Fibroblast of skin of abdomen (primary cell): ENCODE data around the gene CTDP1.

Source experiments
- DNase-seq: peaks from one replicate; pipeline ENCODE4 v3.0.0-alpha.2; 2013

CTDP1 gene

DNA sequence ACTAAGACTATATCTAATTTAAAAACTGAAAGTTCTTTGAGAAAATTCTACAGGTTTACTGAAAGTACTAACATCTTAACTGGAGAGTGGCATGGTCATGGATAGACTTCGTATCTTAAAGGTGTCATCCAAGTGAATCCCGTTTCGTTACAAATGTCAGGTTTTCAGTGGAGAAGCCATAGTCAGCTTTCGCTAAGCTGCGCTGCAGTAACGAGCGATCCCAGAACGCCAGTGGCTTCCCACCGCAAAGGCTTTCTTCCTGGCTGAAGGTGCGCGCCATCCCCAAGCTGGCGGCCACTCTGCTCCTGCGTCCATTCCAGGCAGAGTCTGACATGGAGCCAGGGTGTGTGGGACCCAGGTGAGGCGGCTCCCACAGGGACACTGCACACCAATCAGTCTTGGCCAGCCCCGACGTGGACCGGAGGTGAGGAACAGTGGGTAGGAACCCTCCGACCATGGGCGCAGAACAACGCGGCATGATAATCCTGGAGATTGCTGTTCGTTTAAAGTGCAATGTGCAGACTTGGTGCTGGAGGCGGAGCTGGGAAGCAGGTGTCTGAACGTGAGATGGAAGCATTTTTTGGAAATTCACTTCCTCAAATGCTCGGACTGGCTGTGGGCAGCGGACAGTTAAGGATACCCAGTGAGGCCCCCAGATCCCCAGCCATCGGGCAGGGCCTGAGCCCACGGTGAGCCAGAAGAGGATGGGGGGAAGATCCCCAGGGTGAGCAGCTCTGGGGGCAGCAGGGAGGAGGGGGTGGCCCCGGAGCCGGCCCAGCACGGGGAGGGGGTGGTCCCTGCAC, 90.3 kb downstream of the CTDP1 start:
- no peak for DNase-seq

DNA sequence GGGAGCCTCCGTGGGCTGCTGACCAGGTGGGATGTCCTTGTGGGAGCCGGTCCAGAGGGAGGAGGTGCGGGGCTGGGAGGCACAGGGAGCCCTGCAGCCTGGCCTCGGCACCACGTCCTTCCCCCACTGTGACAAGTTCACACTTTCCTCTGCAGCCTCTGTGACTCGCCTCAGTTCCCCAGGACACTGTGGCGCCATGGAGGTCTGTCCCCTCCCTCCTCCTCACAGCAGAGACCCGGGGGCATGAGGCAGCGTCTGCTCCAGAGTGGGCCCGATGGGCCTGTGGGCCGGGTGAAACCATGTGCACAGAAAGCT, 90.9 kb downstream of the CTDP1 start:
- no peak for DNase-seq

DNA sequence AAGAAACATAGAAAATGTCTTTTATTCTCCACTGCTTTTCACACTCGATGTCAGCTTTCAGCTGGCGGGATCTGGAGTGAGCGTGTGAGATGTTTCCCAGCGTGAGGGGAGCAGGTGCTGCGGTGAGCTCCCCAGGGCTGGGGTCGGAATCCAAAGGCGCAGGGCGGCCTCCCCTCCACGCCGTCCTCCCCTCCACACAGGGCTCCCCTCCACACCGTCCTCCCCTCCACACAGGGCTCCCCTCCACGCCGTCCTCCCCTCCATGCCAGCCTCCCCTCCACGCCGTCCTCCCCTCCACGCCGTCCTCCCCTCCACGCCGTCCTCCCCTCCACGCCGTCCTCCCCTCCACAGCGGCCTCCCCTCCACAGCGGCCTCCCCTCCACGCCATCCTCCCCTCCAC, 91.2 kb downstream of the CTDP1 start:
- DNase-seq, result no peak

DNA sequence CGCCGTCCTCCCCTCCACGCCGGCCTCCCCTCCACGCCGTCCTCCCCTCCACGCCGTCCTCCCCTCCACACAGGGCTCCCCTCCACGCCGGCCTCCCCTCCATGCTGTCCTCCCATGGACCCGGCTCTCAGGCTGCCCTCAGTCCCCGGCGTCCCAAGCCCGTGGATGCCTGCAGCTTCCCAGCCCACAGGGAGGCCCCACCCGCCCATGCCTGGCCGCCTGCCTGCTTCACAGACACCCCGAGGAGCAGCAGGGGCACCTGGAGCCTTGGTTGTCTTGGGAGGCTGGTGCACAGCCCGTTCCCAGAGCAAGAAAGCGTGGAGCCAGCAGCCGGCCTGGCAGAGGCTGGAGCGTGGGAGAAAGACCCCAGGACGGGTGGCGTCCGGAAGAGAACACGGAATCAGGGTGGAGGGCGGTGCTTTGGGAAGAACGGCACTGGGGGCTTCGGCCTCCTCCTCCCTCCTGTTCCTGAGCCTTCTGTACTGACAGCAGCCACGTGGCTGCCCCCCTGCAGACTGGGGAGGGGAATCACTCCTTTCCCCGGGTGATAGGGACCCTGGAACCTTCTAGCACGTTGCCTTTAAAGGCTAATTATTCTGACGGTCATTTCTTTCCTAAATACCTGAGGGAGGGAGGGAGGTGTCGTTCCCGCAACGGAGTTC, 92.0 kb downstream of the CTDP1 start:
- DNase-seq, result no peak

DNA sequence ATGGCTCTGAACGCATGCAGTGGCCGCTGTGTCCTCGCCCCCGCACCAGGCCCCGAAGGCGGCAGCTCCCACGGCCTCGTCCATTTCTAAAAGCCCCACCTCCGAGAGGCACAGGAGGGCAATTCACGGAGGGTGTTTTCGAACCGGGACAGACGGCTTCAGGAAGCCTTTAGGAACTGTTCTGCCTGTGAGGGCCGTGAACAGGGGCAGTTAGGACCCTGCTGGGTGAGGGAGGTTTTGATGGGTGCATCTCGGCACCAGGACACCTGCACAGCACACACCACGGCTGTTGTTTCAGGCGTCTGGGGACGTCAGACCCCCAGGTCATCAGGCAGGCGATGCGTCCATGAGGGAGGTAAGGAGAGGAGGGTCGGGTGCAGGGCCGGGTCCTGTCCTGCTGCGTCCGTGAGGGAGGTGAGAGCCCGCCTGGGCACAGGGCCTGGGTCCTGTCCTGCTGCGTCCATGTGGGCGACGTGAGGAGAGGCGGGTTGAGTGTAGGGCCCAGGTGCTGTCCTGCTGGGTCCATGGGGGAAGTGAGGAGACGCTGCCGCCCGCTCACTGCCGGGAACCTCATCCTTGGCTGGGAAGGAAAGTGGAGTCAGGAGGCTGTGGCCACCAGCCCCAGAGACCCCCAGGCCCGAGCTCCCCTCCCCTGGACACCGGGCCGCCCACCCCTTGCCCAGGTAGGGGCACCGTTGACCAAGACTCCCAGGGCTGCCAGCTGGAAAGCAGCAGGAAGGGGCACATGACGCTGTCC, 92.7 kb downstream of the CTDP1 start:
- no peak for DNase-seq

DNA sequence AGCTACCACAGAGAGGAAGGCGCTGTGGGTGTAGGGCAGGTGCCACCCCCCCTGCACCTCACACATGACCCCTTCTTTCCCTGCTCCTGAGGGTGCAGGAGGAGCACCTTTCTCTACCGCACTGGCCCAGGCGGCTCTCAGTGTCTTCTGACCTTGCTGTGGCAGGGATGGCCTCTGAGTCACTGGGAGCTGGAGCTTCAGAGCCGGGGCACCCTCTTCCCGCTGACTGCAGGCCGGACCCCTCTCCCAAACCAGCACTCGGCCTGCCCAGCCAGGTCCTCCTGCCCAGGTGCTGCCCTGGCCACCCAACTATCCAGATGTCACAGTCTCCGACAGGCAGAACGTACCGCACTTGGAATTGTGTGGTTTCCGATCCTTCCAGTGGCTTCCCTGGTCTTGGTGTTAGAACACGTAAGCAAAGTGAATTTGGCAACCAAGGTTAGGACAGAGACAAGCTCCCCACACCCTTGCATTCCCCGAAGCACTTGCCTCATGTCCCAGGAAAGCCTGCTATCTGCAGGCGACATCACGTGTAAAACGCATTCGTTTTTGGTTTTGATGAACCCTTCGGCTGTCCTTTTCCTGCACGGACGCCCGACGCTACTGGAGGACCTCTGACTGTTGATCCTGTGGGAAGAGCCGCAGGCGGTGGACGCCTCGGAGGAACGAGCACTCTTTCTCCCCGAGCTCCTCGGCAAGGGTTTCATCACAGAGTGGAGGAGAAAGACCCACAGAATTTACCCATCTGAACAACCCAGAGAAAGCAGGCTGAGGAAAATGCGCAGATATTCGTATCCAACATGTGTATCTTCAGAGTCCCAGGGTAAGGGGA, 93.5 kb downstream of the CTDP1 start:
- no peak for DNase-seq

DNA sequence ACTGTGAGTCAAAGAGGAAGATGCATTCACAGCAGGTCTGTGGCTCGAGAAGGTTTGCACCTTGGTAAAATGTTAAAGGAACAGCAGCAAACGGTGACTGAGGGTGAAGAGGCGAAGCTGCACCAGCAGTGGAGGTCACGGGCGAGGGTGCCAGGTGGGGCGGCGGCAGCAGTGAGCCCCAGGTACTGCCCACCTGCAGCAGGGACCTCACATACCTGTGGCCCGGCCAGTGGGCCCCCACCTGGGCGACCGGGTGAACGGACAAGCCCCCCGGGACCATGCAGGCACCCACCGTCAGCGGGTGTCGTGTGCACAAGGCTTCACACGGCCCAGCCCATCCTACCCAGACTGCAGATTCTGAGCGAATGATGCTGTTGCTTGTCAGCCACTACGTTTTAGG, 94.5 kb downstream of the CTDP1 start:
- no peak for DNase-seq

DNA sequence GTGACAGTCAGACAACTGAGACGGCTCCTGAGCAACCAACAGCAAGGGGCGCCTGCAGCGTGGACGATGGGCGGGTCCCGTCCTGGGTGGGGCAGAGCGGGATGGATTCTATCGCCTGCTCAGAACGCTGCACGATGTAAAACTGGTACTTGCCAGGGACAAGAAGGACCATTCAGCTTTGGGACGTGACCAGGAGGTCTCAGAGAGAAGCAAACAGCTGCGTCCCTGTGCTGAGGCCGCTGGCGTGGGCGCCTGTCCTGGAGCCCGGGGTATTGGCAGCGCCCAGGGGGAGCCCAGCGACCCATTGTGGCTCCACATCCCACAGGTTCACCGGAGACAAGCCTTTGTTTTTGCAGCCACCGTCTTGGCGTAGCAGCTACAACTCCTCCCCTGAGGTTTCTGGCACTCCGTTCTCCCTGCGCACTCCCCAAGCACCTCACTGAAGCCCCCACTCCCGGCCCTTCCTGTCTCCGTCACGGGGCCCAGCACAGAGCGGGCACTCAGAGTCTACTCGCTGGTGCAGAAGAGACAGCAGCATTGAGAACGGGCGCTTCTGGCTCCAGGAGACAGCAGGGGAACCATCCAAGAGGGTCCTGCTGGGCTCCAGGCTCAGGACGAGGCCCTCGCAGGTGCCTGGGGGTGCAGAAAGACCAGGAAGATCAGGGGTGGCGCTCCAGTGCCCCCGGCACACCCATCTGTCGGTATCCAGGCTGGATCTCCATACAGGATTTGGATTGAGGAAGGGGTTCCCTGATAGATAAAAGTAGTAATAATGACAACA, 96.0 kb downstream of the CTDP1 start:
- no peak for DNase-seq

DNA sequence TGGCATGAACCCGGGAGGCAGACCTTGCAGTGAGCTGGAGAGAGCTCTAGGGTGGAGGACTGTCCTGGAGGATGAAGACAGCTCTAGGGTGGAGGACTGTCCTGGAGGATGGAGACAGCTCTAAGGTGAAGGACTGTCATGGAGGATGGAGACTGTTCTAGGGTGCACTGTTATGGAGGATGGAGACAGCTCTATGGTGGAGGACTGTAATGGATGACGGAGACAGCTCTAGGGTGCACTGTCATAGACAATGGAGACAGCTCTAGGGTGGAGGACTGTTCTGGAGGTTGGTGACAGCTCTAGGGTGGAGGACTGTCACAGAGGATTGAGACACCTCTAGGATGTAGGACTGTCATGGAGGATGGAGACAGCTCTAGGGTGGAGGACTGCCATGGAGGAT, 97.1 kb downstream of the CTDP1 start:
- no peak for DNase-seq

DNA sequence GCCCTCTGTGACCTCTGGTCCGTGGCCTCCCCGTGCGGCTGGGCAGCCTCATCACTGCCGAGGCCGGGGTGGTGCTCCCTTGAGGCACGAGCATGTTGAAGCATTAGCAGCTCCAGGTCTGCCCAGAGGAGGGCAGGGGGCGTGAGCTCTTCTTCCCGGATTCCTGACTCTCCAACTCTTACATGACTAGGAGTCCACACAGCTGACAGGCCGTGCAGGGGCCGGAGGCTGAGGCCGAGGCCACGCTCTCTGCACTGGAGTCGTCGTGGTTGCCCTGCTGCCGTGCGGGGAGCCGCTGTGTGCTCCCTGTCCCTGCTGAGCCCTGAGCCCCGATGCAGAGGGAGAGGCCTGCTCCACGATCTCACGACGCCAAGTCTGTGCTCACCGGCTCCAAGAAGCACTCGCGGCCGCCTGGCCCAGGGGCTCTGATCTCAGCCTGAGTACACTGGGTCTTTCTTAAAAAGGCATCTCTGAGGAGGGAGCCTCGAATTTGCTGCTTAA, 98.7 kb downstream of the CTDP1 start:
- DNase-seq, result no peak

DNA sequence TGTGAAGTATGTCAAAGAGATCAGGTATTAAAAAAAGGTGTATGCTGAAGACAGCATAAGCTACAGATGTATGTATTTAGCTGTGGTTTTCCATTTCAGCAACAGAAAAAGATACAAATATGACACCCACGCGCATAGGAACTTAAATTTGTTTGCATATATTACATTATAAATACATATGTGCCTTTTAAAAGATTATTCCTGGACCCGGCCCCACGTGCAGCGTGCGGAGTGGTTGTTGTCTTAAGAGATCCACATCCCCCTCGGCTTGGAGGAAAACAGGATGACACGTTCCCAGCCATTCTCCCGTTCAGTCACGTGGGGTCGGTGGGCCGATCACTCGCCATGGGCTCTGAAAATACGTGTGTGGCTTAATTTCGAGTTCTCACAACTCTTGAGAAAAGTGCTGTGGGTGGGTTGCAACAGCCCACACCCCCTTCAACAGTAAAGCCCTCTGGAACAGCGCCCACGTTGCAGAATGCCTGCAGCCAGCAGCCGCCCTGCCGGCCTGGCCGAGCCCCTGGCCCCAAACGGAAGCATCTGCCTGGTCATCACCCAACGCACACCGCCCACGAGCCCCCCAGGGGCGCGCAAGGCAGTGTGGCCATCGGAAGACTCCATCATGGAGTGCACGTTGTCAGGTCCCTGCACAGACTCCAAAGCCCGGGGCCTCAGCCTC, 99.6 kb downstream of the CTDP1 start:
- no peak for DNase-seq

DNA sequence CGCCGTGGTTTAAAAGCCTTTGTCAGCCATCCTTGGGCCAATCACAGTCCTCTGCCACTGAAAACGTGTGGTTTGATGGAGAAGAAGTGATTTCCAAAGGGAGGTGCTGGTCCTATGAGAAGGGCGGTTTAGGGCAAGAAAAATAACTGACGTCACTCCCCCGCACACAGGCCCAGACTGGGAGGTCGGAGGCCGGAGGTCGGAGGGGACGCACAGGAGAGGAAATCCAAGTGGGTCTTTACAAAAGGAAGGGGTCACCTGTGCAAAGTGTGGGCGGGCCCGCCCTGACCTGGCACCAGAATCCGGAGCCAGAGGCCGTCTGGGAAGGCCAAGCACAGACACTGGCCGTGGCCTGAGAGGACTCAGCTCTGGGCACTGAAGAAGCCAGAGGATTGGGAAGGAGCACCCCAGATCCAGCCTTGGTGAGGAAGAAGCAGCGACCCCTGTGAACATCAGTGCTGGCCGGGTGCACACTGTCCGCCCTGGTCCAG, 100.1 kb downstream of the CTDP1 start:
- no peak for DNase-seq

DNA sequence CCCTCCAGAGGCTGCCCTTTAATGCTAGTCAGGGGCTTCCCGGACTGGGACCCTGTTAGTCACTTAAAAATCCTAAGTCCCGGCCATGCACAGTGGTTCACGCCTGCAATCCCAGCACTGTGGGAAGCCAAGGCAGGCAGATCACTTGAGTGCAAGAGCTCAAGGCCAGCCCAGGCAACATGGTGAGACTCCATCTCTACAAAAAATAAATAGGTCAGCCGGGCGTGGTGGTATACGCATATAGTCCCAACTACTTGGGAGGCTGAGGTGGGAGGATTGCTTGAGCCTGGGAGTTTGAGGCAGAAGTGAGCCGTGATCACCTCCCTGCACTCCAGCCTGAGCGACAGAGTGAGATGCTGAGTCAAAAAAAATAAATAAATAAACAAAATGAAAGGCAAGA, 100.9 kb downstream of the CTDP1 start:
- no peak for DNase-seq

DNA sequence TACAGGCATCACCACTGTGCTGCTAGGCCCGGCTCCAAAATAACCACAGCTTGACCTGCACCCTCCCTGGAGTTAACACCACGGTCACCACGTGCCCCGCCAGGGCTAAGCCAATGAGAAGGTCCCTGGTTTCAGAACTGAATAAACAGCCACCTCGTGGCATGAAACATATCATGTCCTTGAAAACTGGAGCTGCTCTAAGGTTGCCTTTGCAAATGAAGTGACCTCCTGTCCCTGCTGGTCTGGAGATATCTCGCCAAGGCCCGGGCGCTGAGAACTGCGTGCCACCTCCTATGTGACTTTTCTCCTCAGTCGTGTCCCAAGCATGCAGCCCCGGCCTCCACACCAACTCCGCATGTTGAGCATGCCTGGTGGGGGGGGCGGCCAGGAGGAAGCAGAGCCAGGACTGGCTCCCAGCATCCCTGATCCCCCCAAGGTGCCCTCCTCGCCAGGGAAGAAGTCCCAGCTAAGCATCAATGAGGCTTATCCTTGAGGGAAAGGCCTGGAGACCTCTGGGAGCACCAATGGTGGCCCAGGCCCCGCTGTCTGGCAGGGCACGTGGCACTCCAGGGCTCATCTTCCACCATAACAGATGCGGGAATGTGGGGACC, 101.8 kb downstream of the CTDP1 start:
- no peak for DNase-seq

DNA sequence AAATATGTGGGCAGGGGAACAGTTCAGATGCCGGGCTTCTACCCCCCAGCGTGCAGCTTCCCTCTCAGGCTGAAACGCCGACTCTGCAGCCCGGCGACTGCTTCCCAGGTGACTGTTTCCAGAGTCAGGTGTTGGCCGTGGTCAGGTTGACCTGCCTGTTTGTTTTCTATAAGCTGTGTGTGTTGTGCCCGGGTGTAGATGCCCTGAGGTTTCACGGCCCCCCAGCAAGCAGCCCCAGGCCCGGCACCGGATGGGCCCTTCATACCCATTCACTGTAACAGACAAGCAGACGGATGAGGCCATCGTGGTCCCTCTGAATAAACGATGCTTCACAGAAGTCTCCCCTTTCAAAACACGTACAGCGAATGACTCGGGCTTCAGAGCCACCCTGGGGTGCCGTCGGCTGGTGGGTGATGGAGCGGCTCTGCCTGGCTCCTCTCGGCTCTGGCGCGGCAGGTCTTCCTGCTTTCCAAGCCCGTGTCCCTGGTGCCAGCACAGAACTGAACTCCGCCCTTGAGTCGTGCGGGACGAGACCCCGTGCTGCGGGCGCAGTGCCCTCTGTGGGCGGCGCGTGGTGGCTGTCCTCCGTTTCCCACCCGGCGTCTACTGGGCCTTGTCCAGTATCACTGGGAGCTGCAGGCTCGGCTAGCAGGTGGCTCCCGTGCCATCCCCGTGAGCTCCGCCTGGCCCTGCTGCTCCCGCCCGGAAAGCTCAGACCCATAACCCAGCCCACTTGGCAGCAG, 103.1 kb downstream of the CTDP1 start:
- no peak for DNase-seq

DNA sequence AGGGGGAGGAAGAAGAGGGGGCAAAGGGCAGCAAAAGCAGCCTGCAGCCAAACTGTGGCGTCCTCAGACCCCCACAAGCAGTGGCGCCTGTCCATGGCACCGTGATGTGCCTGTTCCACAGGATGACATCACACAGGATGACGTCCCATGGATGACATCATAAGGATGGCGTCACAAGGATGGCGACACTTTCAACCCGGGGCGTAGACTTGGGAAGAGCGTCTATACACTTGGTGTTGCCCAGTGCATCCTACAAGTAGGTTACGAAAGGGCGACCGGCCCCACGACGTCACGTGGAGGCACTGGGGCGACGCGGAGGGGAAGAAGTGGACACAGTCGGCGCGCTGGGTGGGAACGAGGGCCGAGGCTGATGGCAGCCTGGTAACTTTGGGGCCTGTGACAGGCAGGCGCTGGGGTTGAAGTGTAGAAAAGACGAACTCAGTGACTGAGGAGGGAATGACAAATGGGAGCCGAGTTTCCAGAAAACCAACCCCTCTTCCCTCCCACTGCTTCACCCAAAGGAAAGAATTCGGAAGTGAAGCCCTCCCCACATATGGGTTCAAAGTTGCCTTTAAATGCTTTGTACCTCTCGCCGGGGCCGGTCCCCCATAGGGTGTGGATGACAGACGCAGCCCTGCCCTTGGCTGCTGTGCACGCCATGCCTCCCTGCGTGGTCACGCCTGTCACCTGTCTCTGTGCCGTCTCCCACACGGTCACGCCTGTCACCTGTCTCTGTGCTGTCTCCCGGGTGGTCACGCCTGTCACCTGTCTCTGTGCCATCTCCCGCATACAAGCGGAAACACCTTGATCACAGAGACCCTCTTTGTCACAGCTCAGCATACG, 104.7 kb downstream of the CTDP1 start:
- DNase-seq, result no peak

DNA sequence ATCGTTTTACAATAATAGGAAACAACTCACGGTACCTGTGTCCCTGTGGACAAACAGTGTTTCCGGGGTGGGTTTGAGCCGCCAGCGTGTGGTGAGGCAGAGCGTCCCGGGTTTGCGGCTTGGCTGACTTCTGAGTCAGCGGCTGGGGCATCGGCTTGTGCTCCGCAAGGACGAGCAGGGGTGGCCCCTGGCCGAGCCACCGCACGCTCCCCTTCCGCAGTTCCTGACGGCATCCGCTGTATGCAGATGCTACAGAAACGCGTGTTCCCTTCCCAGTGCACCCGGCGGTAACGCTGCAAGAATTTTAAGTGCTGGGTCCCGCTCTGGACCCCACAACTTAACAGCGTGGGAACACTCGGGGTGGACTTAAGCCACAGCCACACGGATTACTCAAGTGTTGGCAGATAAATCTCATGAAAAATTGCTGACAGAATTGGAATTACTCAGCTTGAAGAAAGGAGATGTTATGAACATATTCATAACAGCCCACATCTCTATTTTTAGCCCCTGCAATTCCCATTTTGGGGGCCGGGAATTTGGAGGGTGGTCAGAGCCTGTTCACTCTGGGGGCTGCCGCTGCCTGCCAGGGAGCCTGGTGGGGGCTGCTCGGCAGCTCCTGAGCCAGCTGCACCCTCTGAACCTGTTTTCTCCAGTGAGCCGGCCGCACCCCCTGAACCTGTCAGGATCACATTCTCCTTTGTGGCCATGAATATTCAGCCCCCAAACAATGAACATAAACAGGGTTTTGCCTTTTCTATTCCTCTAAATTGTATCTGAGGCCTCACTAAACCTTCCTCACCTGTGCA, 105.6 kb downstream of the CTDP1 start:
- DNase-seq, result no peak

DNA sequence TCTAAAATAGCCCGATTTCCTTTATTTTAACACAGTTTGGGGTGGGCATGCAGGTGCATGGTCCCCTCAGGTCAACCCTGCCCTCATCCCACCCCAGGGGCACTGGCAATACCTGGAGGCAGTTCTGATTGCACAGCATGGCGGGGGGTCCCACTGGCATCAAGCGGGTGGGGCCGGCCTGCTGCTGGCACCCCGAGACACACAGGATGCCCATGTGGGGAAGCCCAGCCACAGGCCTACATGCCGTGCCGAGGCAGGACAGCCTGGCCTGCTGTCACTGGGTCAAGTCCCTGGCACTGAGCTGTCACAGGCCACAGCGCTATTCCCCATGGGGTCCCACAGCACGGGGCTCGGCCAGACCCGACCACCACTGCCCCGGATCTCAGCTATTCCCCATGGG, 106.2 kb downstream of the CTDP1 start:
- no peak for DNase-seq
